IMR-90 (cell line): ENCODE results near the gene BLNK. TPM values are rescaled to one million over a fixed set of nuclear protein-coding genes. Genes with fewer than 3 reads are reported as not detected.

Experiments used
- ATAC-seq: fragments of 200-7000 bp; cut with Tn5 transposase; 2 replicates; pipeline ENCODE4 v1.9.1; 2020; ENCODE audit warnings: low read depth, mild to moderate bottlenecking, moderate library complexity
- BruUV-seq: library from RNA; stranded (reverse); fragments of 400-500 nt; replicated peaks from 2 replicates; lab custom pipeline; 2021; lab: Mats Ljungman, UMichigan
- CTCF ChIA-PET: fragments of 300-600 bp; formaldehyde crosslinking; extraction: SDS; loops from one replicate; lab custom pipeline; 2021; ENCODE audit warnings: antibody characterized with exemption; lab: Yijun Ruan, JAX
- POLR2A ChIA-PET: fragments of 300-600 bp; sonication (Branson Sonifier 250); formaldehyde crosslinking; loops from one replicate; lab custom pipeline; 2022; ENCODE audit warnings: antibody characterized with exemption; ENCODE audit not compliant: unreplicated experiment; lab: Charles Lee
- DNase-seq: peaks from one replicate; pipeline ENCODE4 v3.0.0; 2013
- H2AFZ ChIP-seq: replicated peaks from 2 replicates; pipeline ENCODE3; 2013; ENCODE audit warnings: low read length, mild to moderate bottlenecking; ENCODE audit not compliant: poor library complexity
- H2AK5ac ChIP-seq: 2 replicates; pipeline ENCODE4 v1.6.1; 2013; ENCODE audit warnings: low read depth, low read length, inconsistent platforms
- H2AK9ac ChIP-seq: replicated peaks from 2 replicates; pipeline ENCODE3; 2013; ENCODE audit warnings: mild to moderate bottlenecking, low read depth, low read length, moderate library complexity; ENCODE audit not compliant: poor library complexity
- H2BK120ac ChIP-seq: 2 replicates; pipeline ENCODE4 v1.6.1; 2013; ENCODE audit warnings: low read depth, low read length, inconsistent platforms
- H2BK15ac ChIP-seq: 3 replicates; pipeline ENCODE4 v1.6.1; 2013; ENCODE audit warnings: low read depth, low read length, inconsistent platforms
- H2BK20ac ChIP-seq: 2 replicates; pipeline ENCODE4 v1.6.1; 2013; ENCODE audit warnings: low read depth, mild to moderate bottlenecking, inconsistent platforms, low read length, moderate library complexity
- H2BK5ac ChIP-seq: 2 replicates; pipeline ENCODE4 v1.6.1; 2013; ENCODE audit warnings: mild to moderate bottlenecking, low read depth, low read length, inconsistent platforms; ENCODE audit not compliant: poor library complexity, severe bottlenecking
- H3K14ac ChIP-seq: replicated peaks from 2 replicates; pipeline ENCODE4 v1.6.1; 2013; ENCODE audit warnings: low read depth, low read length, inconsistent platforms
- H3K18ac ChIP-seq: 2 replicates; pipeline ENCODE4 v1.6.1; 2013; ENCODE audit warnings: low read depth, low read length, control low read depth
- H3K23ac ChIP-seq: 2 replicates; pipeline ENCODE4 v1.6.1; 2013; ENCODE audit warnings: low read depth, low read length, inconsistent platforms
- H3K27ac ChIP-seq: 2 replicates; pipeline ENCODE4 v1.5.1; 2013; ENCODE audit warnings: mild to moderate bottlenecking, control low read depth, low read length; ENCODE audit not compliant: insufficient read depth
- H3K27me3 ChIP-seq: 2 replicates; pipeline ENCODE4 v1.6.1; 2013; ENCODE audit warnings: low read length; ENCODE audit not compliant: control insufficient read depth, insufficient read depth
- H3K36me3 ChIP-seq: 2 replicates; pipeline ENCODE4 v1.6.1; 2013; ENCODE audit warnings: low read length, mixed read lengths; ENCODE audit not compliant: control insufficient read depth, insufficient read depth
- H3K4ac ChIP-seq: 2 replicates; pipeline ENCODE4 v1.6.1; 2013; ENCODE audit warnings: low read depth, low read length, inconsistent platforms
- H3K4me1 ChIP-seq: 2 replicates; pipeline ENCODE4 v1.6.1; 2013; ENCODE audit warnings: low read length, mixed read lengths; ENCODE audit not compliant: control insufficient read depth, insufficient read depth
- H3K4me2 ChIP-seq: 2 replicates; pipeline ENCODE4 v1.6.1; 2013; ENCODE audit warnings: low read depth, mild to moderate bottlenecking, control low read depth, low read length, moderate library complexity
- H3K4me3 ChIP-seq: 2 replicates; pipeline ENCODE4 v1.5.1; 2013; ENCODE audit warnings: low read depth, mild to moderate bottlenecking, control low read depth, low read length, moderate library complexity; ENCODE audit not compliant: insufficient read depth
- H3K56ac ChIP-seq: 2 replicates; pipeline ENCODE4 v1.6.1; 2013; ENCODE audit warnings: low read length, inconsistent platforms; ENCODE audit not compliant: insufficient read depth; ENCODE audit errors: extremely low read depth
- H3K79me1 ChIP-seq, 2 experiments: 2 replicates each; pipeline ENCODE4 v1.6.1; 2013; ENCODE audit warnings: low read length in 2 of 2, inconsistent platforms in 1 of 2, low read depth in 1 of 2
- H3K9ac ChIP-seq: 2 replicates; pipeline ENCODE4 v1.6.1; 2013; ENCODE audit warnings: low read depth, low read length, control low read depth
- H3K9me1 ChIP-seq: 2 replicates; pipeline ENCODE4 v1.6.1; 2013; ENCODE audit warnings: low read length, inconsistent platforms; ENCODE audit not compliant: insufficient read depth
- H3K9me3 ChIP-seq: 2 replicates; pipeline ENCODE4 v1.6.1; 2013; ENCODE audit warnings: low read length; ENCODE audit not compliant: control insufficient read depth, insufficient read depth
- H4K20me1 ChIP-seq: 2 replicates; pipeline ENCODE4 v1.6.1; 2013; ENCODE audit warnings: low read length, inconsistent platforms; ENCODE audit not compliant: insufficient read depth
- H4K5ac ChIP-seq: 2 replicates; pipeline ENCODE4 v1.6.1; 2013; ENCODE audit warnings: mild to moderate bottlenecking, low read depth, low read length, control low read depth
- H4K8ac ChIP-seq, 2 experiments: 2 replicates each; pipeline ENCODE4 v1.6.1; 2013; ENCODE audit warnings: low read depth in 2 of 2, low read length in 2 of 2, control low read depth in 1 of 2, inconsistent platforms in 1 of 2
- H4K91ac ChIP-seq: 2 replicates; pipeline ENCODE4 v1.6.1; 2013; ENCODE audit warnings: low read depth, low read length, inconsistent platforms; ENCODE audit not compliant: insufficient read depth
- BHLHE40 ChIP-seq: fragments of 150-350 bp; IDR thresholded peaks from 2 replicates; pipeline ENCODE4 v1.6.1; 2016; ENCODE audit warnings: mild to moderate bottlenecking, low read depth, low read length
- CEBPB ChIP-seq: IDR thresholded peaks from 2 replicates; pipeline ENCODE4 v1.6.1; 2012; ENCODE audit warnings: low read depth, low read length, improper control_type of control experiment
- CHD1 ChIP-seq: IDR thresholded peaks from 2 replicates; pipeline ENCODE4 v1.6.1; 2012; ENCODE audit warnings: low read depth, low read length, improper control_type of control experiment
- FOS ChIP-seq: fragments of 150-350 bp; IDR thresholded peaks from 2 replicates; pipeline ENCODE4 v1.6.1; 2016; ENCODE audit warnings: low read depth, low read length
- MAZ ChIP-seq: IDR thresholded peaks from 2 replicates; pipeline ENCODE4 v1.6.1; 2012; ENCODE audit warnings: low read depth, mild to moderate bottlenecking, low read length, improper control_type of control experiment, moderate library complexity, borderline replicate concordance
- MXI1 ChIP-seq: IDR thresholded peaks from 2 replicates; pipeline ENCODE4 v1.6.1; 2012; ENCODE audit warnings: low read depth, mild to moderate bottlenecking, low read length, moderate library complexity, borderline replicate concordance
- NFE2L2 ChIP-seq: fragments of 150-350 bp; IDR thresholded peaks from 2 replicates; pipeline ENCODE4 v1.6.1; 2016; ENCODE audit warnings: low read depth, mild to moderate bottlenecking, low read length
- POLR2A ChIP-seq: IDR thresholded peaks from 2 replicates; pipeline ENCODE4 v1.6.1; 2012; ENCODE audit warnings: mild to moderate bottlenecking, low read depth, low read length
- RAD21 ChIP-seq: IDR thresholded peaks from 2 replicates; pipeline ENCODE4 v1.6.1; 2012; ENCODE audit warnings: low read length, improper control_type of control experiment
- RCOR1 ChIP-seq: IDR thresholded peaks from 2 replicates; pipeline ENCODE4 v1.6.1; 2012; ENCODE audit warnings: mild to moderate bottlenecking, low read length, improper control_type of control experiment; ENCODE audit not compliant: insufficient replicate concordance
- RFX5 ChIP-seq: IDR thresholded peaks from 2 replicates; pipeline ENCODE4 v1.8.0; 2012; ENCODE audit warnings: low read depth, mild to moderate bottlenecking, low read length, moderate library complexity
- SMC3 ChIP-seq: fragments of 150-350 bp; IDR thresholded peaks from 2 replicates; pipeline ENCODE4 v1.6.1; 2016; ENCODE audit warnings: low read depth, mild to moderate bottlenecking, antibody characterized with exemption, low read length, moderate library complexity
- WGBS, 2 experiments: methylation state at CpG; one replicate each; pipeline versions ENCODE4 v1.1.5 to v1.1.7; 2013; ENCODE audit warnings: missing lambda C conversion rate in 2 of 2; ENCODE audit not compliant: insufficient read length in 1 of 2; ENCODE audit errors: extremely low coverage in 2 of 2; 5-methylcytosine and 5-hydroxymethylcytosine counted together
- dilution Hi-C: fragments of 300-500 bp; cut with HindIII; formaldehyde crosslinking; loops from one replicate; pipeline ENCODE4 v1.14.3; 2018; ENCODE audit warnings: low sequenced_read_pairs; ENCODE audit not compliant: unreplicated experiment
- in situ Hi-C: fragments of 300-500 bp; cut with MboI; formaldehyde crosslinking; loops from 3 replicates; pipeline ENCODE4 v1.14.3; 2019; ENCODE audit warnings: low sequenced_read_pairs, inconsistent platforms, mixed read lengths
- intact Hi-C: fragments of 100-400 bp; cut with micrococcal nuclease; formaldehyde crosslinking; loops from 2 replicates; pipeline ENCODE4 v1.10.0; 2022
- polyA plus RNA-seq, 3 experiments: library from polyadenylated mRNA; depleted of rRNA; stranded (reverse); fragments of >200 nt; gene quantifications; 2 replicates each; pipeline ENCODE4 v1.2.3, GENCODE V29; 2012; ENCODE audit warnings: low replicate concordance in 1 of 3
- total RNA-seq: library from RNA; depleted of rRNA; stranded (reverse); fragments of >200 nt; gene quantifications from 2 replicates; pipeline ENCODE4 v1.2.3, GENCODE V29; 2012
- TF ChIP-seq, protein P1 (sequence below): fragments of 150-350 bp; IDR thresholded peaks from 2 replicates; pipeline ENCODE4 v1.6.1; 2017; ENCODE audit warnings: mild to moderate bottlenecking, antibody characterized with exemption, low read length, low read depth
- TF ChIP-seq, protein P2 (sequence below): conservative IDR thresholded peaks from 2 replicates; pipeline ENCODE4 v1.5.1; 2012; ENCODE audit warnings: mild to moderate bottlenecking, low read depth, low read length, improper control_type of control experiment
- TF ChIP-seq, protein P3 (sequence below): fragments of 150-350 bp; IDR thresholded peaks from 2 replicates; pipeline ENCODE4 v1.6.1; 2016; ENCODE audit warnings: low read depth, mild to moderate bottlenecking, low read length, moderate library complexity, borderline replicate concordance

Gene BLNK
- total and polyA plus RNA-seq, 2 of the 4 experiments (the other 2 are of a cell fraction) = not detected

DNA sequence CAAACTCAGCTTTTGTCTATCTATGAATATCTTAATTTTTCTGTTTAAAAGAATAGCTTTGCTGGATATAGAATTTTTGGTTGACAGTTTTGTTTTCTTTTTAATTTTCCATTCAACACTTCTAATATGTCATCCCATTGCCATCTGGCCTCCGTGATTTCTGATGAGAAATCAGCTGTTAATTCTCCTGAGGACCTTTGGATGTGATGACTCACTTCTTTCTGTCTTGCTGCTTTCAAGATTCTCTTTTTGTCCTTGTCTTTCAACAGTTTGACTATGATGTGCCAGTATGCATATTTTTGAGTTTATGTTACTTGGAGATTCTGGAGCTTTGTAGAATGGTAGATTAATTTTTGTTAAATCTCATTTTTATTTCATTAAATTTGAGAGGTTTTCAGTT is 102.8 kb downstream of the BLNK start:
- Histone ChIP-seq H3K4me2 (no peak overlapping the region), H3K27ac (no peak overlapping the region), H3K4me1 (no peaks in the 10 kb centered on the region), H3K23ac (no peak overlapping the region), H3K14ac (no peak overlapping the region), H3K79me1 (no peaks in the 10 kb centered on the region), H2BK5ac (no peak overlapping the region), H3K4ac (no peak overlapping the region), H2BK15ac (no peak overlapping the region), H2BK120ac (no peak overlapping the region), H4K8ac (no peak overlapping the region), H2AK5ac (no peak overlapping the region), H4K91ac (no peak overlapping the region), H3K56ac (no peak overlapping the region), H3K36me3 (no peaks in the 10 kb centered on the region), H4K5ac (no peak overlapping the region), H3K9ac (no peak overlapping the region), H3K9me3 (peaks cover 4% of the 10 kb centered on the region), H3K18ac (no peak overlapping the region), H3K27me3 (no peaks in the 10 kb centered on the region), H3K9me1 (no peaks in the 10 kb centered on the region), H4K20me1 (no peaks in the 10 kb centered on the region), H2AFZ (no peak overlapping the region), H2BK20ac (no peak overlapping the region), H2AK9ac (no peak overlapping the region), H3K4me3 (no peak overlapping the region)
- in situ Hi-C loops (no loop called here), intact Hi-C loops (no loop called here), dilution Hi-C loops (no loop called here)
- TF ChIP-seq, protein P1, sequence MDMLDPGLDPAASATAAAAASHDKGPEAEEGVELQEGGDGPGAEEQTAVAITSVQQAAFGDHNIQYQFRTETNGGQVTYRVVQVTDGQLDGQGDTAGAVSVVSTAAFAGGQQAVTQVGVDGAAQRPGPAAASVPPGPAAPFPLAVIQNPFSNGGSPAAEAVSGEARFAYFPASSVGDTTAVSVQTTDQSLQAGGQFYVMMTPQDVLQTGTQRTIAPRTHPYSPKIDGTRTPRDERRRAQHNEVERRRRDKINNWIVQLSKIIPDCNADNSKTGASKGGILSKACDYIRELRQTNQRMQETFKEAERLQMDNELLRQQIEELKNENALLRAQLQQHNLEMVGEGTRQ = no peak
- TF ChIP-seq CEBPB (no peak), RAD21 (no peak), MXI1 (no peak), RCOR1 (no peak), RFX5 (no peak), POLR2A (no peak), BHLHE40 (no peak), CHD1 (no peak), MAZ (no peak), NFE2L2 (no peak), SMC3 (no peak), FOS (no peak)
- TF ChIP-seq, protein P2, sequence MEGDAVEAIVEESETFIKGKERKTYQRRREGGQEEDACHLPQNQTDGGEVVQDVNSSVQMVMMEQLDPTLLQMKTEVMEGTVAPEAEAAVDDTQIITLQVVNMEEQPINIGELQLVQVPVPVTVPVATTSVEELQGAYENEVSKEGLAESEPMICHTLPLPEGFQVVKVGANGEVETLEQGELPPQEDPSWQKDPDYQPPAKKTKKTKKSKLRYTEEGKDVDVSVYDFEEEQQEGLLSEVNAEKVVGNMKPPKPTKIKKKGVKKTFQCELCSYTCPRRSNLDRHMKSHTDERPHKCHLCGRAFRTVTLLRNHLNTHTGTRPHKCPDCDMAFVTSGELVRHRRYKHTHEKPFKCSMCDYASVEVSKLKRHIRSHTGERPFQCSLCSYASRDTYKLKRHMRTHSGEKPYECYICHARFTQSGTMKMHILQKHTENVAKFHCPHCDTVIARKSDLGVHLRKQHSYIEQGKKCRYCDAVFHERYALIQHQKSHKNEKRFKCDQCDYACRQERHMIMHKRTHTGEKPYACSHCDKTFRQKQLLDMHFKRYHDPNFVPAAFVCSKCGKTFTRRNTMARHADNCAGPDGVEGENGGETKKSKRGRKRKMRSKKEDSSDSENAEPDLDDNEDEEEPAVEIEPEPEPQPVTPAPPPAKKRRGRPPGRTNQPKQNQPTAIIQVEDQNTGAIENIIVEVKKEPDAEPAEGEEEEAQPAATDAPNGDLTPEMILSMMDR = no peak
- TF ChIP-seq, protein P3, sequence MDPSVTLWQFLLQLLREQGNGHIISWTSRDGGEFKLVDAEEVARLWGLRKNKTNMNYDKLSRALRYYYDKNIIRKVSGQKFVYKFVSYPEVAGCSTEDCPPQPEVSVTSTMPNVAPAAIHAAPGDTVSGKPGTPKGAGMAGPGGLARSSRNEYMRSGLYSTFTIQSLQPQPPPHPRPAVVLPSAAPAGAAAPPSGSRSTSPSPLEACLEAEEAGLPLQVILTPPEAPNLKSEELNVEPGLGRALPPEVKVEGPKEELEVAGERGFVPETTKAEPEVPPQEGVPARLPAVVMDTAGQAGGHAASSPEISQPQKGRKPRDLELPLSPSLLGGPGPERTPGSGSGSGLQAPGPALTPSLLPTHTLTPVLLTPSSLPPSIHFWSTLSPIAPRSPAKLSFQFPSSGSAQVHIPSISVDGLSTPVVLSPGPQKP = no peak
- DNase-seq = no peak
- ATAC-seq = no peak
- ChIA-PET CTCF (interaction anchor here (0.7 kb wide), 1 partner anchor 29 kb away, joined by 3 read pairs; no protein-coding TSS in a partner anchor), POLR2A (no interaction called here)
- no CpG with 5 or more reads among the region's 1 CpG for WGBS, 2 experiments
- no TSS peak for BruUV-seq
